ENCODE data around the gene F3.

Gene F3

GRCh38 chr1:94551449-94551848 is 9.9 kb upstream of the F3 start:
- no peak for DNase-seq

- DNase-seq = no peak
Observed at GRCh38 chr1:94550800-94551241, 9.3 kb upstream of the F3 start.

GRCh38 chr1:94550396-94550795 is 8.8 kb upstream of the F3 start:
- DNase-seq = no peak

GRCh38 chr1:94549706-94550105 is 8.1 kb upstream of the F3 start:
- no peak for DNase-seq

- no peak for DNase-seq
Observed at GRCh38 chr1:94544706-94545490, 3.3 kb upstream of the F3 start.

GRCh38 chr1:94543893-94544635 is 2.5 kb upstream of the F3 start:
- no peak for DNase-seq

- no peak for DNase-seq
Observed at GRCh38 chr1:94543001-94543400, 1.4 kb upstream of the F3 start.

- no peak for DNase-seq
Observed at GRCh38 chr1:94542088-94542870, 720 bp upstream of the F3 start.

- no peak for DNase-seq
Observed at GRCh38 chr1:94540440-94541245, 916 bp downstream of the F3 start.

GRCh38 chr1:94539496-94539895 is 2.1 kb downstream of the F3 start:
- no peak for DNase-seq

- DNase-seq = no peak
Observed at GRCh38 chr1:94538243-94538827, 3.2 kb downstream of the F3 start.

- no peak for DNase-seq
Observed at GRCh38 chr1:94537254-94537653, 4.3 kb downstream of the F3 start.

GRCh38 chr1:94535879-94536278 is 5.7 kb downstream of the F3 start:
- DNase-seq = no peak

- no peak for DNase-seq
Observed at GRCh38 chr1:94535095-94535494, 6.5 kb downstream of the F3 start.

GRCh38 chr1:94532077-94532476 is 9.5 kb downstream of the F3 start:
- no peak for DNase-seq

GRCh38 chr1:94531664-94532063 is 9.9 kb downstream of the F3 start:
- no peak for DNase-seq

GRCh38 chr1:94530373-94530878 is 11.1 kb downstream of the F3 start:
- no peak for DNase-seq

GRCh38 chr1:94529416-94529815 is 12.1 kb downstream of the F3 start:
- DNase-seq = no peak

GRCh38 chr1:94528826-94529225 is 12.7 kb downstream of the F3 start:
- no peak for DNase-seq

- DNase-seq = no peak
Observed at GRCh38 chr1:94528299-94528698, 13.3 kb downstream of the F3 start.

- no peak for DNase-seq
Observed at GRCh38 chr1:94527447-94528031, 14.0 kb downstream of the F3 start.

Measured in NCI-H2171 (cell line).